Fibroblast of mammary gland (primary cell): ENCODE data around the gene PALLD.

Source experiments
- DNase-seq: peaks from one replicate; pipeline ENCODE4 v3.0.0-alpha.2; 2010; ENCODE audit warnings: low read depth
- H3K4me3 ChIP-seq: 2 replicates; pipeline ENCODE4 v1.5.1; 2011; ENCODE audit warnings: low read depth, mild to moderate bottlenecking, low read length, moderate library complexity; ENCODE audit not compliant: control insufficient read depth
- TF ChIP-seq, protein P1 (sequence below): conservative IDR thresholded peaks from 2 replicates; pipeline ENCODE4 v1.5.1; 2011; ENCODE audit warnings: low read depth, low read length, inconsistent platforms; ENCODE audit not compliant: control insufficient read depth, insufficient read depth

Gene PALLD

DNA sequence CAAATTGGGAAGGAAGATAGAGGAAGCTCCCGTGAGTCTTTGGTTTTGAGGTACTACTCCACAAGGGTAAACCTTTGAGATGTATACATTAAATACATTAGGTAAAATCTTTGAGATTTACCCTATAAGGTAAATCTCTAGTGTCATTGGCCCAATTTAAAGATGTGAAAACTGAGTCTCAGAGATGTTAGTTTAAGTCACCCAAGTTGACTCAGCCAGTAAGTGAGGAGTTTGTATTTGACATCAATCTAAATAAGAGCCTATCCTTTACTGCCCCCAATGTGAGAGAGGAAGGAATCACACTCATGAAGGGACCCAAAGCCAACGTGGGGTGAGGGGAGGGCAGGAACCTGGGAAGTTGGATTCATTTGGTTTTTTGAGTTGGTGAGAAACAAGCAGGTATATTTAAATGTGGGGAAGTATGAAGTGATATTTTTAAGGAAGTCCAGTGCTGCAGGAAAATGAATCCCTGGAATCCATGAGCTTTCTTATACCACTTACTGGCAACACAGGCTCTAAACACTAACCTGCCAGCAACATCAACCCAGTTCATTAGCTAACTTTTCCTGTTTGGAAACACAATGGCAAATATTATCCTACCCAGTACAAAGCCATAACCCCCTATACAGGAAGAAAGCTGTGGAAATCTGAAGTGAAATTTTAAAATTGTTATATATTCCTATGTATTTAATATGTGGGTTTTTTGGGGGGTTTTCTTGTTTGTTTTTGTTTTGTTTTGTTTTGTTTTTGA is 55.3 kb downstream of the PALLD start:
- no peak overlapping the region for H3K4me3 ChIP-seq
- DNase-seq, result peak; percentile 37
- TF ChIP-seq, protein P1, sequence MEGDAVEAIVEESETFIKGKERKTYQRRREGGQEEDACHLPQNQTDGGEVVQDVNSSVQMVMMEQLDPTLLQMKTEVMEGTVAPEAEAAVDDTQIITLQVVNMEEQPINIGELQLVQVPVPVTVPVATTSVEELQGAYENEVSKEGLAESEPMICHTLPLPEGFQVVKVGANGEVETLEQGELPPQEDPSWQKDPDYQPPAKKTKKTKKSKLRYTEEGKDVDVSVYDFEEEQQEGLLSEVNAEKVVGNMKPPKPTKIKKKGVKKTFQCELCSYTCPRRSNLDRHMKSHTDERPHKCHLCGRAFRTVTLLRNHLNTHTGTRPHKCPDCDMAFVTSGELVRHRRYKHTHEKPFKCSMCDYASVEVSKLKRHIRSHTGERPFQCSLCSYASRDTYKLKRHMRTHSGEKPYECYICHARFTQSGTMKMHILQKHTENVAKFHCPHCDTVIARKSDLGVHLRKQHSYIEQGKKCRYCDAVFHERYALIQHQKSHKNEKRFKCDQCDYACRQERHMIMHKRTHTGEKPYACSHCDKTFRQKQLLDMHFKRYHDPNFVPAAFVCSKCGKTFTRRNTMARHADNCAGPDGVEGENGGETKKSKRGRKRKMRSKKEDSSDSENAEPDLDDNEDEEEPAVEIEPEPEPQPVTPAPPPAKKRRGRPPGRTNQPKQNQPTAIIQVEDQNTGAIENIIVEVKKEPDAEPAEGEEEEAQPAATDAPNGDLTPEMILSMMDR, result peak; percentile 11

DNA sequence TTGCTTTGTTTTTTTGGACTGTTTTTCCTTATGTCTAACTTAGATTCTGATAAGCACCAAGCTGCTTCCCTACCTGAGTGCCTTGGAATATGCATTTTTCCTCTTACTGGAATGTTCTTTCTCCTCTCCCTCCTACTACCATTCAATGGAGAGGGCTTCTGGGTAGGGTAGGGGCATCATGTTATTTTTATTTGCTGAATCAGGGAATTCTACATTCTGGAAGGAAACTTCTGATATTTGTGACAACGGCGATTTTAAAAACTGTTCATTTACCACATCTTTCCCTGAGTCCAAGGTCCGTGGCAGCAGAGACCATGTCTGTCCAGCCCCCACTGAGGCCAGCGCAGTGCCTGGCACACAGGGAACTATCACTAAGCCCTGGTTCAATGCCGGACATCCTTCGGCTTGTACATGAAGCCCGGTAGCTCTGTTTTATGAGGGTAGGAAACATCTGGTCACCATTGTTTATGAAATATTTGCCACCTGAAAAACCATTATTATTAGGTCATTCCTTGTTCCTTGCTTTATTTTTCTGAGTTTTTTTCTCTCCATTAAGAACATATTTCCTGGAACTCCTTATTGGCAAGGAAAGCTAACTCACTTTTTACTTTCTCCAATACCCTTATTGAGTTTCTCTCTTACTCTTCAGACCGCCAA is 57.0 kb downstream of the PALLD start:
- TF ChIP-seq, protein P1, result no peak
- DNase-seq, result no peak
- H3K4me3 ChIP-seq, result no peak overlapping the region

DNA sequence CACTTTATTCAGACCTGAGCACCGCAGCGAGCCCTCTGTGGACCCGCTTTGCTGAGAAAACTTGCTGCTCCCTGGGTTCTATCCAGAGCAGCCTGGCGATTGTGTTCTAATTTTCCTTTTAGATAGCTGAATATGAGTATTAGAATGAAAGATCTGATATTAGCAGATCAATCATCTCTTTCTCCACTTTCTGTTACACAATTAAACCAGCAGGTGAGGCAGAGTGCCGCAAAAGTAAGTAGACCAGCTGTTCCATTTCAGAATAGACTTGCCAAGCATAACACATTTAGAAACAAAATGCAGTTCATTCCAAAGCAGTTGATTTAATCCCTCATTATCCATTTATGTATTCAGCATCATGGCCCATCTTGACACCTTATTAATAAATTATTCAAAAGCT is 58.6 kb downstream of the PALLD start:
- TF ChIP-seq, protein P1, result no peak
- H3K4me3 ChIP-seq, result no peak overlapping the region
- DNase-seq, result no peak

DNA sequence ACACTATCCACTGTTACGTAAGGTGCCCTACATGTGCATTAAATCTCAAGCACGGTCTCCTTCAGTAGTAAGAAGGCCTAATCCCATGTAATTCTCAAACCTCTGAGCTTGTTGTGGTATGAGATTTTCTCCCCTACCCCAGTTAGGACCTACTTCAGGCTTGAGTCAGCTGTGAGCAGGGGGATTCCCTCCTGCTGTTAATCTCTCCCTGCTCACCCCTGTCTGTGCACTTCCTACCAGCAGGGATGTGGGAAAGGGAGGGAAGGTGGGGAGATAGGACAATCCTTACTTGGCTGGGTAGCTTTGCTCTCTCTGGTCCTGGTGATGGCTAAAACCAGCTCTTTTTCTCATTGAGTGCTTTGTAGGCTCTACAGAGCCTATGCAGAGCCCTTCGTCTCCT is 60.8 kb downstream of the PALLD start:
- TF ChIP-seq, protein P1, result no peak
- no peak overlapping the region for H3K4me3 ChIP-seq
- no peak for DNase-seq

DNA sequence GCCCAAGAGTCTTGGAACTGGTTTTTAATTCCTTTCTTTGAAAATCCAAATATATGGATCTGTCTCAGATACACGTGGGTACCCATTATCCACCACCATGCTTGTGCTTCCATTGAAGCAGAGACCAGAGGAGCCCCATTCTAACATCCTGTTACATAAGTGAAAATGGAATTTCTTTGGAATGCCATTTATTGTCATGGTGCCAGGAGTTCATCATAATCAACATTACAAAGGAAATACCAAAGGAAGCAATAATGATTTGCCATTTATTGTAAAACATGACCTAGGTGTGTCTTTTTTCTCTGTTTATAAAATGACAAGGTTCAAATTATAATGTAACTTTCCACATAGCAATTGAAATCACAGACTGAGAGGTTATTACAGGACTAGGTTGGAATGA is 61.7 kb downstream of the PALLD start:
- TF ChIP-seq, protein P1, result no peak
- H3K4me3 ChIP-seq, result no peak overlapping the region
- peak; percentile 33 for DNase-seq

DNA sequence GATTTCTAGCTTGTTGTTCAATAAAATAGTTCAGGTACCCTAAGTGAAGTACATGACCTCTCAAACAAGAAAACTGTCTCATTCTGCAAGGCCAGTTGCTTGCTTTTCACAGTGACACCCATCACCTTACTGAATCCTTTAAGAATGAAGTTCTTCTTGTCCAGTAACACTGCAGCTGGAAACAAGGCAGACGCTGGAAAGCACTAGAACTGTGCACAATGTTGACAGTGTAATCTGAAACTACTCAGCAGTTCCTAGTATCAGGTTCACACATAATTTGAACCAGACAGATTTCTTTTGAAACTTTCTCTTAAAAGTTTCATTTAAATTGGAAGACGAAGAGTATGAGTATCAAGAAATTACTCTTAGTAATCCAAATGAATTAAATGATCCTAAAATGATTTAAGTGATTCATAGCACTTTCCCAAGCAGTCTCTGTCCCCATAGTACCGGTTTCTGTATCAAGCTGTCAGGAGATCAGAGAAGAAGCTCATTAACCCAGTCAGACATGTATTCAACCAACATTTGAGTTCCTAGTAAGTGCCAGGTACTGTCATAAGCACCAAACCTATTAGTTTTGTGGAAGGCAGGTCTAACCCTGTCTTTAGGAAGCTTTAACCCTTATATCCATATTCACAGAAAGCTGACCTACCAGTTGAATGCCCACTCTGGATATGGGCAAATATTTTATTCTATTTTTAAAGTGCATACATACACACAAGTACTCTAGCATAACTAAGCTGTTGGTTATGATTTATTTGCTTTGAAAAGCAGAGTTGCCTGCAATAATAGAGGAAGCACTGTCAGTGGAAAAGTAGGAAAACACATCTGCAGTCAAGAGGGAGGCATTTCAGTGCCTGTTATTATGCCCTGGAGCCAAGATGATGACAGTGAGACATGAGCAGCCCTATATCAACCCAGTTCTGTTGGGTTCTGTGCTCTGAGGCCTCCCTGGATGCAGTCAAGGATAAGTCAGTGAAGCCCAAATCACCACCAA is 63.6 kb downstream of the PALLD start:
- H3K4me3 ChIP-seq, result no peak overlapping the region
- peak; percentile 59 for DNase-seq
- TF ChIP-seq, protein P1, result no peak
